OCI-LY3 (cell line): ENCODE results near the gene OARD1.

Experiments
- CTCF ChIP-seq: fragments of 200-600, 300-600 bp; sonication (generic); IDR thresholded peaks from 2 replicates; pipeline ENCODE4 v1.5.1; 2014; ENCODE audit warnings: antibody characterized with exemption, low read length, low read depth
- EZH2phosphoT487 ChIP-seq: fragments of 200-600 bp; shearing (Covaris generic); IDR thresholded peaks from 2 replicates; pipeline ENCODE4 v1.6.1; 2018; ENCODE audit warnings: antibody characterized with exemption, mixed run types, low read depth

GRCh38 chr6:41047306-41047705 lies 24.9 kb downstream of the OARD1 start:
- no peak for TF ChIP-seq CTCF
- no peak for TF ChIP-seq EZH2phosphoT487
